Bronchial epithelial cell (primary cell): ENCODE results near the gene CNBP. TPM values are rescaled to one million over a fixed set of nuclear protein-coding genes. Genes with fewer than 3 reads are reported as not detected.
A peak's percentile ranks its signal among the peaks of the same experiment; 100 is the strongest.

Experiments used
- DNase-seq: peaks from one replicate; pipeline ENCODE4 v3.0.0-alpha.2; 2010; ENCODE audit warnings: low read depth
- FAIRE-seq: peaks from 2 replicates; lab custom pipeline; 2011; peaks lifted over from hg19 to GRCh38; lab: Jason Lieb, UNC
- H3K27me3 ChIP-seq: 2 replicates; pipeline ENCODE4 v1.5.1; 2011; ENCODE audit warnings: low read length; ENCODE audit not compliant: control insufficient read depth, insufficient read depth
- H3K36me3 ChIP-seq: 2 replicates; pipeline ENCODE4 v1.5.1; 2011; ENCODE audit warnings: low read length; ENCODE audit not compliant: control insufficient read depth, insufficient read depth
- H3K4me3 ChIP-seq: 2 replicates; pipeline ENCODE4 v1.5.1; 2011; ENCODE audit warnings: mild to moderate bottlenecking, low read depth, low read length, control low read depth
- CTCF ChIP-seq: IDR thresholded peaks from 2 replicates; pipeline ENCODE4 v1.5.1; 2011; ENCODE audit warnings: mild to moderate bottlenecking, moderate library complexity, low read length, control low read depth, inconsistent platforms; ENCODE audit not compliant: insufficient read depth, severe bottlenecking
- total RNA-seq: library from RNA; depleted of rRNA; stranded (reverse); fragments of >200 nt; gene quantifications from 2 replicates; pipeline ENCODE4 v1.2.1, GENCODE V29; 2014

Gene CNBP
- total RNA-seq, 1 donor from 2014 or later, result 535 TPM

GRCh38 chr3:129122412-129123011 is 61.2 kb downstream of the CNBP start:
- DNase-seq (no peak), FAIRE-seq (no peak)
- Histone ChIP-seq H3K36me3 (peaks cover 3% of the 10 kb centered on the region), H3K4me3 (no peak overlapping the region), H3K27me3 (no peaks in the 10 kb centered on the region)
- no peak for TF ChIP-seq CTCF

DNA sequence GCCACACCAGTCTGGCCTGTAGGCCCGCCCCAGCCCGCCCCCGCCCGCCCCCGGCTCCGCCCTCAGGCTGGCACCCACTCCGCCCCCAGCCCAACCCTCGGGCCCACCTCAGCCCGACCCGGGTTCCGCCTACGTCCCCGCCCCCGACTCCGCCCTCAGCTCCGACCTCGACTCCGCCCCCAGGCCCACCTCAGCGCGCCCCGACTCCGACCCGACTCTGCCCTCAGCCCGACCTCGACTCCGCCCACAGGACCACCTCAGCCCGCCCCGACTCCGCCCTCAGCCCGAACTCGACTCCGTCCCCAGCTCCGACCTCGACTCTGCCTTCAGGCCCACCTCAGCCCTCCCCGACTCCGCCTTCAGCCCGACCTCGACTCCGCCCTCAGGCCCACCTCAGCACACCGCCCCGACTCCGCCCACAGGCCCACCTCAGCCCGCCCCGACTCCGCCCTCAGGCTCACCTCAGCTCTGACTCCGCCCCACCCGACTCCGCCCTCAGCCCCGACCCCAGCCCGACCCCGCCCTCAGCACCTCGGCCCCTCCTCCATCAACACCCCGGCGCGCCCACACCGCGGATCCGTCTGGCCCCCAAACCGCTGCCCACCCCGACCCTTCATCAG is 61.8 kb downstream of the CNBP start, which contains the start of gene RAB43:
Gene RAB43, minus strand, starts transcription at position 13 of the 620 bp plus-strand sequence. CDS start 315 bp downstream, outside the sequence.
- Histone ChIP-seq H3K4me3 (peak within 1 kb of the TSS; percentile 69), H3K27me3 (no peaks in the 10 kb centered on the region), H3K36me3 (peaks cover 4% of the 10 kb centered on the region)
- FAIRE-seq (no peak), DNase-seq (peak; percentile 67)
- TF ChIP-seq CTCF, result no peak

DNA sequence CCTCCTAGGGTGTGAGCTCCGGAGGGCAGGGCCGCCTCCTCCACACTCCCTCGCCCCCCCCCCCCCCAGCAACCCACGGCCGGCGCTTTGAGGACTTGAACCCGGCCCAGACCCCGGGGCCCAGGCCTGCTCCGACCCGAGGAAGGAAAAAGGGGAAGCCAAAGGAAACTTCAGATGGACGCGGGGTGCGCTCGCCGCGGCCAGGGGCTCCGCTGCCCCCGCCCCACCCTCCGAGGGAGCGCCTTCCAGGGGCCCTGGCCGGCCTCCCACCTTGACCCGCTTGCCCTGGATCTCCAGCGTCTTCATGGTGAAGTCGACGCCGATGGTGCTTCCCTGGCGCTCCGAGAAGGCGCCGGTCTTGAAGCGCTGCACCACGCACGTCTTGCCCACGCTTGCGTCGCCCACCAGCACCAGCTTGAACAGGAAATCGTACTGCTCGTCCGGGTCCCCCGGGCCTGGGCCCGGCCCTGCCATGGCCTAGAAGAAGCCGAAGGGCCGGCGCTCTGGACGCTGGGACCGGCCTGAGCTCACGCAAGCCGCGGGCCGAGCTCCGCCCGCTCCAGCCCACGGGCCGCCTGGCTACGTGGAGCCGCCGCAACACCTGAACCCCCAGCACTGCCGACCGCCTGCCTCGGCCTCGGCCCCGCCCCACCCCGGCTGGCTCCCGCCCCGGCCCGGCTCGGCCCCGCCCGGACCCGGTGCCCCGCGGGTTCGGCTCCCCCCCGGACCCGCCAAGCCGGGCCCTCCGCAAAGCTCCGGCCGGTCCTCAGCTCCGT is 62.5 kb downstream of the CNBP start:
- peak overlapping the region; percentile 69 for H3K4me3 ChIP-seq
- DNase-seq (no peak), FAIRE-seq (no peak)
- no peak for TF ChIP-seq CTCF
- H3K36me3 ChIP-seq, result peaks cover 5% of the 10 kb centered on the region
- H3K27me3 ChIP-seq, result no peaks in the 10 kb centered on the region

DNA sequence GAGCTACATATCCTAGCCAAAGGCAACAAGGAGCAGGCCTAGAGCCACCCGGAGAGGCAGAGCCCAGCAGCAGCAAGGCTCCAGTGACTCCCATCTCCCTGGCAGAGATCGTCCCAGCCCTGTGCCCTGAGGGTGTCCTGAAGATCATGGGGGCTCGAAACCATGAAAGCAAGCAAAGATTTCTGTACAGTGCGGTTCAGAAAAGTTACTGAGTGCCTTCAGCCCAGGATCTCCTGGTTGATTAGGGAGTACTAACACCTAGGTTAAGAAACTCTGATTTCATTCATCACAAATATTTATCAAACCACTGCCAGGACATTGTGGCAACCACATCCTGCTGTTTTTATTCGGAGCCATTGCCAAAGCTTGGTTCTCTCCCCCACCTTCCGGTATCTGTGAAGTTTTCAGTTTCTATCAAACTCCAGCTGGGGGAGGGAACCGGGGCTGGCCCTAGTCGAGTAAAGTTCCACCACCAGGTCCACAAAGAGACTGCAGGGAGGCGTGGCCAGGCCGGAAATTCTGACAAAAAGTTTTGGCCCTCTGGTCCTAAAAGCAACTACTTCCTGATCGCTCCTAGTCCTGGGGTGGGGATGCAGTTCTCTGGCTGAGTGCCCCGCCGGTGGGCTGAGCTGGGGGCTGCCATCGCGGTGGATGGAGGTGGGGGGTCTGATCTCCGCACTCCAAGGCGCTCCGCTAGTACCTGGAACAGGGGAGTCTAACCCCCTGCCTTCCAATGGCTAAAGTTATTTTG is 63.3 kb downstream of the CNBP start:
- no peak for FAIRE-seq
- DNase-seq, result peak; percentile 95
- peak; percentile 34 for TF ChIP-seq CTCF

GRCh38 chr3:129119365-129120100 is 64.2 kb downstream of the CNBP start:
- Histone ChIP-seq H3K4me3 (peak overlapping the region; percentile 69), H3K36me3 (peaks cover 5% of the 10 kb centered on the region), H3K27me3 (no peaks in the 10 kb centered on the region)
- TF ChIP-seq CTCF, result no peak
- no peak for DNase-seq
- no peak for FAIRE-seq

More for the DNA sequence above, 63.3 kb downstream of the CNBP start:
- H3K36me3 ChIP-seq, result peaks cover 5% of the 10 kb centered on the region
- H3K27me3 ChIP-seq, result no peaks in the 10 kb centered on the region
- H3K4me3 ChIP-seq, result peak overlapping the region; percentile 69
